K562 (cell line): Measurements from ENCODE around the gene SIRPB2. TPM values are rescaled to one million over a fixed set of nuclear protein-coding genes. Genes with fewer than 3 reads are reported as not detected.

Experiments used
- BMI1 ChIP-seq: fragments of 150-350 bp; IDR thresholded peaks from 2 replicates; pipeline ENCODE4 v1.6.1; 2014; ENCODE audit warnings: low read length
- EP300 ChIP-seq: IDR thresholded peaks from 2 replicates; pipeline ENCODE4 v1.6.1; 2012; ENCODE audit warnings: low read length, improper control_type of control experiment
- FOXJ3 ChIP-seq: sonication (generic); formaldehyde crosslinking; IDR thresholded peaks from 2 replicates; pipeline ENCODE4 v1.4.0; 2020; ENCODE audit warnings: mild to moderate bottlenecking, missing genetic modification reagents
- FOXK1 ChIP-seq: sonication (generic); formaldehyde crosslinking; IDR thresholded peaks from 2 replicates; pipeline ENCODE4 v1.8.0; 2022; ENCODE audit warnings: missing genetic modification reagents, mild to moderate bottlenecking, borderline replicate concordance
- FOXK2 ChIP-seq, 2 experiments: fragments of 450-650 bp; IDR thresholded peaks in 1 of 2; conservative IDR thresholded peaks in 1 of 2; 2 replicates each; pipeline ENCODE4 v1.6.1; 2016; ENCODE audit warnings: low read depth in 2 of 2, mild to moderate bottlenecking in 1 of 2
- GABPB1 ChIP-seq: sonication (generic); formaldehyde crosslinking; IDR thresholded peaks from 2 replicates; pipeline ENCODE4 v1.8.0; 2022; ENCODE audit warnings: mild to moderate bottlenecking, missing genetic modification reagents
- KDM5B ChIP-seq: fragments of 200-600 bp; sonication (generic); IDR thresholded peaks from 2 replicates; pipeline ENCODE4 v1.6.1; 2012; ENCODE audit warnings: low read depth, mild to moderate bottlenecking, moderate library complexity, low read length, control low read depth, inconsistent platforms; ENCODE audit not compliant: insufficient replicate concordance
- MAZ ChIP-seq, 2 experiments: fragments of 450-650 bp in 1 of 2; sonication (generic) in 1 of 2; formaldehyde crosslinking; IDR thresholded peaks in 1 of 2; conservative IDR thresholded peaks in 1 of 2; 2 replicates each; pipeline versions ENCODE4 v1.4.0 to v1.5.0; 2020; ENCODE audit warnings: mild to moderate bottlenecking in 1 of 2, missing genetic modification reagents in 1 of 2
- MIER1 ChIP-seq: fragments of 450-650 bp; IDR thresholded peaks from 2 replicates; pipeline ENCODE4 v1.6.1; 2016; ENCODE audit warnings: antibody characterized with exemption, mild to moderate bottlenecking, low read depth
- NFIX ChIP-seq: fragments of 250-450 bp; sonication (Bioruptor Pico); IDR thresholded peaks from 2 replicates; pipeline ENCODE4 v1.4.0; 2020; ENCODE audit warnings: low read depth, mild to moderate bottlenecking, moderate library complexity
- NFRKB ChIP-seq: fragments of 450-650 bp; IDR thresholded peaks from 2 replicates; pipeline ENCODE4 v1.6.1; 2016; ENCODE audit warnings: low read depth
- PHB2 ChIP-seq: fragments of 450-650 bp; IDR thresholded peaks from 2 replicates; pipeline ENCODE4 v1.6.1; 2017; ENCODE audit warnings: low read depth
- POLR2G ChIP-seq: fragments of 200-400 bp; formaldehyde crosslinking; IDR thresholded peaks from 2 replicates; pipeline ENCODE4 v1.6.1; 2017; ENCODE audit warnings: low read depth, mild to moderate bottlenecking, antibody characterized with exemption, low read length, moderate library complexity
- RBFOX2 ChIP-seq: fragments of 200-400 bp; formaldehyde crosslinking; IDR thresholded peaks from 2 replicates; pipeline ENCODE4 v1.6.1; 2017; ENCODE audit warnings: low read depth, mild to moderate bottlenecking, low read length, moderate library complexity
- ZNF592 ChIP-seq: fragments of 450-650 bp; IDR thresholded peaks from 2 replicates; pipeline ENCODE4 v1.6.1; 2017; ENCODE audit warnings: antibody characterized with exemption, mild to moderate bottlenecking
- polyA plus RNA-seq, 8 experiments: library from polyadenylated mRNA; depleted of rRNA in 4 of 8; stranded (reverse) in 5 of 8; unstranded in 3 of 8; fragments of >200 nt; fragmentation: Nextera tagmentation in 2 of 8; fragmentation: Illumina TruSeq in 1 of 8; extraction: Ambion mirVana in 2 of 8; extraction: Trizol in 1 of 8; gene quantifications; 2 replicates each; pipeline versions ENCODE4 v1.2.1 to v1.2.3, GENCODE V29; 2011 to 2014; ENCODE audit warnings: inconsistent platforms in 1 of 8, missing spikeins in 1 of 8
- total RNA-seq, 7 experiments: library from RNA; depleted of rRNA in 6 of 7; stranded (reverse); fragments of >200 nt in 6 of 7; fragmentation: Illumina TruSeq in 2 of 7; extraction: Trizol in 2 of 7; gene quantifications; 2 replicates each; pipeline versions ENCODE4 v1.2.1 to v1.2.3, GENCODE V29; 2011 to 2021; ENCODE audit warnings: low replicate concordance in 1 of 7
- TF ChIP-seq, protein P1 (sequence below), 3 experiments: fragments of 200-800 bp in 1 of 3; fragments of 250-450 bp in 1 of 3; fragments of 450-650 bp in 1 of 3; sonication (Bioruptor Pico) in 1 of 3; sonication (Bioruptor generic) in 1 of 3; formaldehyde crosslinking in 1 of 3; IDR thresholded peaks; 2 replicates each; pipeline versions ENCODE4 v1.6.1 to v1.8.0; 2016 to 2022; ENCODE audit warnings: mild to moderate bottlenecking in 2 of 3, missing genetic modification characterization in 2 of 3, missing compliant biosample characterization in 1 of 3, moderate library complexity in 1 of 3
- TF ChIP-seq, protein P2 (sequence below), 2 experiments: IDR thresholded peaks; 2 replicates each; pipeline ENCODE4 v1.6.1; 2011; ENCODE audit warnings: borderline replicate concordance in 1 of 2, control low read depth in 1 of 2, low read depth in 1 of 2, low read length in 1 of 2, mild to moderate bottlenecking in 1 of 2, mixed read lengths in 1 of 2, moderate library complexity in 1 of 2; ENCODE audit not compliant: insufficient read depth in 1 of 2, insufficient read length in 1 of 2, poor library complexity in 1 of 2, severe bottlenecking in 1 of 2; ENCODE audit errors: extremely low read depth in 1 of 2

SIRPB2 gene
- total and polyA plus RNA-seq, 9 of the 15 experiments (the other 6 are each of a cell fraction or from before 2014, with no cell fraction given) = 0.07 TPM; not detected in 7

DNA sequence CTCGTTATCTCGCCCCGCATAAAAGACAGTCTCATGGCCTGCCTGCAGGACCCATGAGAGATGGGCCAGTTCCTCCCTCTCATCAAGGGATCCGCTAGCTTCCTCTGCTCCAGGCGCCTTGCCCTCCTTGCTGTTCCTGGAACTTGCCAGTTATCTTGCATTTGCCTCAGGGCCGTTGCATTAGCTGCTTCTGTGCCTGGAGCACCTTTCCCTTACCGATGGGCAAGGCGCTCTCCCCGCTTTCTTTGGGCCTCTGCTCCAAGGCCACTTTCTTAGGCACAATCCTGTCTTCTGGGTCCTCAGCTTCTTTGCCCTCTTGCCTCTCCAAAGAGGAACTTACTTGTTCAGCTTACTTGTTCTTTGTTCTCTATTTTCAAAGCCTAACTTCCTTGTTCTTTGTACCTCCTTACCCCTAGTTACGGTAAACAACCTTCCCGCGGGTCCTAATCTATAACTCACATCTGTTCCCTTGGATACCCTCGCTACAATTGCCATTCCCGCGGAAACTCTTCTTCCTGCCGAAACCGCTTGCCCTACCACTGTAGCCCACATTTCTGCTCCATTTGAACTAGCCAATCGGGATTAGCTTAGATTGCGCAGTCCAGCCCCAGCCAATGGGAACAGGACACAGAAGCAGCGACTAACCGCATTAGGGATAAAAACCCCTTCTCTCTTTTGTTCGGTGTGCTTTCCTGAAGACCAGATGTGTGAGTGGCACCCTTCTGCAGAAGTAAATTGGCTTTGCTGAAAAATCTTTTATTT is 23.7 kb downstream of the SIRPB2 start (continued):
- TF ChIP-seq, protein P1, sequence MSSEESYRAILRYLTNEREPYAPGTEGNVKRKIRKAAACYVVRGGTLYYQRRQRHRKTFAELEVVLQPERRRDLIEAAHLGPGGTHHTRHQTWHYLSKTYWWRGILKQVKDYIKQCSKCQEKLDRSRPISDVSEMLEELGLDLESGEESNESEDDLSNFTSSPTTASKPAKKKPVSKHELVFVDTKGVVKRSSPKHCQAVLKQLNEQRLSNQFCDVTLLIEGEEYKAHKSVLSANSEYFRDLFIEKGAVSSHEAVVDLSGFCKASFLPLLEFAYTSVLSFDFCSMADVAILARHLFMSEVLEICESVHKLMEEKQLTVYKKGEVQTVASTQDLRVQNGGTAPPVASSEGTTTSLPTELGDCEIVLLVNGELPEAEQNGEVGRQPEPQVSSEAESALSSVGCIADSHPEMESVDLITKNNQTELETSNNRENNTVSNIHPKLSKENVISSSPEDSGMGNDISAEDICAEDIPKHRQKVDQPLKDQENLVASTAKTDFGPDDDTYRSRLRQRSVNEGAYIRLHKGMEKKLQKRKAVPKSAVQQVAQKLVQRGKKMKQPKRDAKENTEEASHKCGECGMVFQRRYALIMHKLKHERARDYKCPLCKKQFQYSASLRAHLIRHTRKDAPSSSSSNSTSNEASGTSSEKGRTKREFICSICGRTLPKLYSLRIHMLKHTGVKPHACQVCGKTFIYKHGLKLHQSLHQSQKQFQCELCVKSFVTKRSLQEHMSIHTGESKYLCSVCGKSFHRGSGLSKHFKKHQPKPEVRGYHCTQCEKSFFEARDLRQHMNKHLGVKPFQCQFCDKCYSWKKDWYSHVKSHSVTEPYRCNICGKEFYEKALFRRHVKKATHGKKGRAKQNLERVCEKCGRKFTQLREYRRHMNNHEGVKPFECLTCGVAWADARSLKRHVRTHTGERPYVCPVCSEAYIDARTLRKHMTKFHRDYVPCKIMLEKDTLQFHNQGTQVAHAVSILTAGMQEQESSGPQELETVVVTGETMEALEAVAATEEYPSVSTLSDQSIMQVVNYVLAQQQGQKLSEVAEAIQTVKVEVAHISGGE (CRISPR knock-in tag; IDR thresholded peaks at IDR 0.05) = no peak; a peak in 1 of 6 replicates
- TF ChIP-seq NFRKB (peak; percentile 34; the same call in 1 of the 2 replicates), POLR2G (peak; percentile 17; the same call in 1 of the 2 replicates), EP300 (peak; percentile 53), RBFOX2 (peak; percentile 41; the same call in 1 of the 2 replicates), PHB2 (no peak), FOXK2 (conservative IDR thresholded peaks at IDR 0.05 in 1 of 2, IDR thresholded peaks at IDR 0.05 in 1 of 2; ENCODE audit: low read depth in 2 of 2) (peak; percentile 84 to 86), ZNF592 (peak; percentile 62; the same call in 1 of the 2 replicates), FOXK1 (CRISPR knock-in tag) (peak; percentile 95), MAZ (CRISPR knock-in tag; conservative IDR thresholded peaks at IDR 0.05 in 1 of 2, IDR thresholded peaks at IDR 0.05 in 1 of 2) (peak in 1 of 2 experiments; percentile 47; a peak in 1 of 4 replicates), NFIX (CRISPR knock-in tag) (no peak), BMI1 (0 out of 2 replicates have a peak, but pooled peaks have one; percentile 51), GABPB1 (peak; percentile 81), MIER1 (no peak), KDM5B (peak; percentile 15), FOXJ3 (CRISPR knock-in tag) (peak; percentile 95)
- TF ChIP-seq, protein P2, sequence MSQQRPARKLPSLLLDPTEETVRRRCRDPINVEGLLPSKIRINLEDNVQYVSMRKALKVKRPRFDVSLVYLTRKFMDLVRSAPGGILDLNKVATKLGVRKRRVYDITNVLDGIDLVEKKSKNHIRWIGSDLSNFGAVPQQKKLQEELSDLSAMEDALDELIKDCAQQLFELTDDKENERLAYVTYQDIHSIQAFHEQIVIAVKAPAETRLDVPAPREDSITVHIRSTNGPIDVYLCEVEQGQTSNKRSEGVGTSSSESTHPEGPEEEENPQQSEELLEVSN (IDR thresholded peaks at IDR 0.05; ENCODE audit: borderline replicate concordance in 1 of 2, extremely low read depth in 1 of 2, insufficient read depth in 1 of 2, insufficient read length in 1 of 2, low read depth in 1 of 2, low read length in 1 of 2, poor library complexity in 1 of 2, severe bottlenecking in 1 of 2) = peak; percentile 61 to 84
